Endothelial cell of umbilical vein (primary cell): ENCODE data around the gene PAPPA2. TPM values are rescaled to one million over a fixed set of nuclear protein-coding genes. Genes with fewer than 3 reads are reported as not detected.

Source experiments
- BruUV-seq: library from RNA; stranded (reverse); fragments of 400-500 nt; replicated peaks from 2 replicates; lab custom pipeline; 2021; lab: Mats Ljungman, UMichigan
- CTCF ChIA-PET: fragments of 300-600, 350-600 bp; sonication (Branson Sonifier 250); formaldehyde crosslinking; loops from one replicate; lab custom pipeline; 2021; ENCODE audit warnings: antibody characterized with exemption, inconsistent platforms; lab: Charles Lee
- POLR2A ChIA-PET: fragments of 300-600, 350-600 bp; sonication (Branson Sonifier 250); formaldehyde crosslinking; loops from one replicate; lab custom pipeline; 2021; ENCODE audit warnings: antibody characterized with exemption, inconsistent platforms; lab: Charles Lee
- DNase-seq: peaks from one replicate; pipeline ENCODE4 v3.0.0-alpha.2; 2011; ENCODE audit warnings: low read depth, low spot score
- FAIRE-seq: peaks from 2 replicates; lab custom pipeline; 2011; peaks lifted over from hg19 to GRCh38; lab: Jason Lieb, UNC
- H2AFZ ChIP-seq: 2 replicates; pipeline ENCODE4 v1.6.0; 2012; ENCODE audit warnings: low read depth, low read length, control low read depth, inconsistent platforms
- H3K27ac ChIP-seq: 2 replicates; pipeline ENCODE4 v1.5.1; 2011; ENCODE audit warnings: low read depth, mild to moderate bottlenecking, control low read depth, low read length, moderate library complexity; ENCODE audit not compliant: insufficient read depth
- H3K27me3 ChIP-seq, 2 experiments: 2 replicates each; pipeline versions ENCODE4 v1.6.0 to v1.6.1; 2011; ENCODE audit warnings: low read length in 2 of 2, mixed read lengths in 1 of 2; ENCODE audit not compliant: control insufficient read depth in 2 of 2, insufficient read depth in 2 of 2
- H3K36me3 ChIP-seq, 2 experiments: 2 replicates in 1 of 2; 3 replicates in 1 of 2; pipeline ENCODE4 v1.5.1; 2011; ENCODE audit warnings: low read length in 2 of 2, mild to moderate bottlenecking in 1 of 2, moderate library complexity in 1 of 2; ENCODE audit not compliant: control insufficient read depth in 2 of 2, insufficient read depth in 2 of 2; ENCODE audit errors: extremely low read depth in 1 of 2
- H3K4me1 ChIP-seq: 3 replicates; pipeline ENCODE4 v1.5.1; 2011; ENCODE audit warnings: mild to moderate bottlenecking, low read length; ENCODE audit not compliant: control insufficient read depth, insufficient read depth; ENCODE audit errors: extremely low read depth
- H3K4me2 ChIP-seq: 2 replicates; pipeline ENCODE4 v1.6.1; 2011; ENCODE audit warnings: low read length, control low read depth, mixed read lengths; ENCODE audit not compliant: insufficient read depth
- H3K4me3 ChIP-seq, 3 experiments: fragments of 200-600 bp in 1 of 3; sonication (generic), shearing (Covaris generic) in 1 of 3; replicated peaks in 1 of 3; 2 replicates each; pipeline ENCODE4 v1.5.1; 2011 to 2016; ENCODE audit warnings: control low read depth in 3 of 3, low read length in 3 of 3, mild to moderate bottlenecking in 2 of 3, inconsistent platforms in 1 of 3, low read depth in 1 of 3, moderate library complexity in 1 of 3; ENCODE audit not compliant: insufficient read depth in 1 of 3
- H3K79me2 ChIP-seq: 2 replicates; pipeline ENCODE4 v1.6.0; 2012; ENCODE audit warnings: low read length, inconsistent platforms; ENCODE audit not compliant: control insufficient read depth, insufficient read depth
- H3K9ac ChIP-seq: replicated peaks from 2 replicates; pipeline ENCODE3; 2011; ENCODE audit warnings: low read length, control low read depth; ENCODE audit not compliant: insufficient read depth; ENCODE audit errors: extremely low read depth
- H3K9me1 ChIP-seq: replicated peaks from 3 replicates; pipeline ENCODE4 v1.6.0; 2011; ENCODE audit warnings: mild to moderate bottlenecking, low read length; ENCODE audit not compliant: control insufficient read depth, insufficient read depth; ENCODE audit errors: extremely low read depth
- H3K9me3 ChIP-seq: replicated peaks from 2 replicates; pipeline ENCODE4 v1.5.1; 2012; ENCODE audit warnings: low read length, inconsistent platforms; ENCODE audit not compliant: control insufficient read depth, insufficient read depth
- H4K20me1 ChIP-seq: replicated peaks from 2 replicates; pipeline ENCODE3; 2011; ENCODE audit warnings: mild to moderate bottlenecking, low read length; ENCODE audit not compliant: control insufficient read depth, insufficient read depth; ENCODE audit errors: extremely low read depth
- EZH2 ChIP-seq: IDR thresholded peaks from 2 replicates; pipeline ENCODE4 v1.6.1; 2012; ENCODE audit warnings: borderline replicate concordance, low read depth, mild to moderate bottlenecking, moderate library complexity, low read length, inconsistent platforms; ENCODE audit not compliant: severe bottlenecking
- GATA2 ChIP-seq: IDR thresholded peaks from 2 replicates; pipeline ENCODE4 v1.7.0; 2011; ENCODE audit warnings: low read depth, mild to moderate bottlenecking, moderate library complexity, mixed read lengths, low read length; ENCODE audit not compliant: insufficient read length, insufficient read depth
- MYC ChIP-seq: IDR thresholded peaks from one replicate; pipeline ENCODE4 v1.6.1; 2011; ENCODE audit warnings: mild to moderate bottlenecking, low read depth, low read length
- POLR2A ChIP-seq: IDR thresholded peaks from 2 replicates; pipeline ENCODE4 v1.6.1; 2012; ENCODE audit warnings: low read depth, mild to moderate bottlenecking, control low read depth, low read length
- dilution Hi-C: fragments of 300-500 bp; cut with MboI; formaldehyde crosslinking; loops from one replicate; pipeline ENCODE4 v1.15.0; 2019; ENCODE audit warnings: low sequenced_read_pairs; ENCODE audit not compliant: extremely low pct_ligation_motif_present
- intact Hi-C: fragments of 100-400 bp; cut with micrococcal nuclease; formaldehyde crosslinking; loops from one replicate; pipeline ENCODE4 v1.10.0; 2022
- polyA plus RNA-seq, 4 experiments: library from polyadenylated mRNA; depleted of rRNA in 3 of 4; stranded (reverse) in 3 of 4; unstranded in 1 of 4; fragments of >200 nt; gene quantifications; 2 replicates each; pipeline versions ENCODE4 v1.2.1 to v1.2.3, GENCODE V29; 2011 to 2012; ENCODE audit warnings: missing spikeins in 1 of 4
- total RNA-seq: library from RNA; stranded (reverse); gene quantifications from 2 replicates; pipeline ENCODE4 v1.2.3, GENCODE V29; 2021
- TF ChIP-seq, protein P1 (sequence below), 2 donors: IDR thresholded peaks; 1 replicate in 1 of 2; 2 replicates in 1 of 2; pipeline ENCODE4 v1.5.1; 2011; ENCODE audit warnings: low read length in 2 of 2, mild to moderate bottlenecking in 2 of 2, moderate library complexity in 2 of 2, control low read depth in 1 of 2, inconsistent platforms in 1 of 2, low read depth in 1 of 2; ENCODE audit not compliant: insufficient read depth in 1 of 2; ENCODE audit errors: extremely low read depth in 1 of 2
- TF ChIP-seq, protein P2 (sequence below): IDR thresholded peaks from 2 replicates; pipeline ENCODE4 v1.6.1; 2011; ENCODE audit not compliant: insufficient read depth, insufficient read length

PAPPA2 gene
- total and polyA plus RNA-seq, 2 donors (not counting 3 experiments of a cell fraction or from before 2014, with no cell fraction given): not detected

DNA sequence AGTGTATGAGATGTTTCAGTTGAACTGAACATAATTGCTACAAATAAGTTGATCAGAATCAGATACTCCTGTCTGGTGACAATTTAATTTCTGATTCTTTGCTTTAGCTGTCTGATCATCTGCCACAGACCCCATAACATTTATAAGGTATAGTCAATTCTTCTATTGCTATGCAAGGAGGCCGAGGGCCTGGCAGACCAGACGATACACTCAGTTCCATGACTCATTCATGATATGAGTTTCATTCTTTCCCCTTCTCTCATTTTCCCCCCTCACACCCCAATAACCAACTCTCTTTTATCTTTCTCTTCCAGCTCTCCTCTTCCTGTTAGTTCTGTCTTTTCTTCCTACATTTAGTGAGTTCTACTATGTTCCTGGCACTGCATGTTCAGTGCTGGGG, 236.8 kb downstream of the PAPPA2 start:
- Histone ChIP-seq H3K27ac (no peak overlapping the region), H3K9me1 (no peaks in the 10 kb centered on the region), H3K4me3 (no peak overlapping the region), H3K36me3 (no peaks in the 10 kb centered on the region), H3K27me3 (no peaks in the 10 kb centered on the region), H3K4me2 (no peak overlapping the region), H3K4me1 (no peaks in the 10 kb centered on the region), H3K9ac (no peak overlapping the region), H3K79me2 (no peaks in the 10 kb centered on the region), H2AFZ (no peak overlapping the region), H4K20me1 (no peaks in the 10 kb centered on the region), H3K9me3 (no peaks in the 10 kb centered on the region)
- dilution Hi-C loops (no loop called here), intact Hi-C loops (no loop called here)
- POLR2A ChIA-PET: no interaction called here
- FAIRE-seq: no peak
- TF ChIP-seq GATA2 (no peak), EZH2 (no peak), MYC (no peak), POLR2A (no peak)
- TF ChIP-seq, protein P1, sequence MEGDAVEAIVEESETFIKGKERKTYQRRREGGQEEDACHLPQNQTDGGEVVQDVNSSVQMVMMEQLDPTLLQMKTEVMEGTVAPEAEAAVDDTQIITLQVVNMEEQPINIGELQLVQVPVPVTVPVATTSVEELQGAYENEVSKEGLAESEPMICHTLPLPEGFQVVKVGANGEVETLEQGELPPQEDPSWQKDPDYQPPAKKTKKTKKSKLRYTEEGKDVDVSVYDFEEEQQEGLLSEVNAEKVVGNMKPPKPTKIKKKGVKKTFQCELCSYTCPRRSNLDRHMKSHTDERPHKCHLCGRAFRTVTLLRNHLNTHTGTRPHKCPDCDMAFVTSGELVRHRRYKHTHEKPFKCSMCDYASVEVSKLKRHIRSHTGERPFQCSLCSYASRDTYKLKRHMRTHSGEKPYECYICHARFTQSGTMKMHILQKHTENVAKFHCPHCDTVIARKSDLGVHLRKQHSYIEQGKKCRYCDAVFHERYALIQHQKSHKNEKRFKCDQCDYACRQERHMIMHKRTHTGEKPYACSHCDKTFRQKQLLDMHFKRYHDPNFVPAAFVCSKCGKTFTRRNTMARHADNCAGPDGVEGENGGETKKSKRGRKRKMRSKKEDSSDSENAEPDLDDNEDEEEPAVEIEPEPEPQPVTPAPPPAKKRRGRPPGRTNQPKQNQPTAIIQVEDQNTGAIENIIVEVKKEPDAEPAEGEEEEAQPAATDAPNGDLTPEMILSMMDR (IDR thresholded peaks at IDR 0.05; ENCODE audit: extremely low read depth in 1 of 2, insufficient read depth in 1 of 2, low read depth in 1 of 2, low read length in 2 of 2): no peak
- TF ChIP-seq, protein P2, sequence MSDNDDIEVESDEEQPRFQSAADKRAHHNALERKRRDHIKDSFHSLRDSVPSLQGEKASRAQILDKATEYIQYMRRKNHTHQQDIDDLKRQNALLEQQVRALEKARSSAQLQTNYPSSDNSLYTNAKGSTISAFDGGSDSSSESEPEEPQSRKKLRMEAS: no peak
- BruUV-seq: no TSS peak
- CTCF ChIA-PET: no interaction called here
- no peak for DNase-seq
